GM12872 (cell line): ENCODE results near the gene CCDC57.

Experiments used
- TF ChIP-seq, protein P1 (sequence below): IDR thresholded peaks from 3 replicates; pipeline ENCODE4 v1.5.1; 2011; ENCODE audit warnings: low read depth, mild to moderate bottlenecking, low read length, moderate library complexity; ENCODE audit not compliant: insufficient read depth

Gene CCDC57

GRCh38 chr17:82097184-82097918 is 115.3 kb downstream of the CCDC57 start:
- TF ChIP-seq, protein P1, sequence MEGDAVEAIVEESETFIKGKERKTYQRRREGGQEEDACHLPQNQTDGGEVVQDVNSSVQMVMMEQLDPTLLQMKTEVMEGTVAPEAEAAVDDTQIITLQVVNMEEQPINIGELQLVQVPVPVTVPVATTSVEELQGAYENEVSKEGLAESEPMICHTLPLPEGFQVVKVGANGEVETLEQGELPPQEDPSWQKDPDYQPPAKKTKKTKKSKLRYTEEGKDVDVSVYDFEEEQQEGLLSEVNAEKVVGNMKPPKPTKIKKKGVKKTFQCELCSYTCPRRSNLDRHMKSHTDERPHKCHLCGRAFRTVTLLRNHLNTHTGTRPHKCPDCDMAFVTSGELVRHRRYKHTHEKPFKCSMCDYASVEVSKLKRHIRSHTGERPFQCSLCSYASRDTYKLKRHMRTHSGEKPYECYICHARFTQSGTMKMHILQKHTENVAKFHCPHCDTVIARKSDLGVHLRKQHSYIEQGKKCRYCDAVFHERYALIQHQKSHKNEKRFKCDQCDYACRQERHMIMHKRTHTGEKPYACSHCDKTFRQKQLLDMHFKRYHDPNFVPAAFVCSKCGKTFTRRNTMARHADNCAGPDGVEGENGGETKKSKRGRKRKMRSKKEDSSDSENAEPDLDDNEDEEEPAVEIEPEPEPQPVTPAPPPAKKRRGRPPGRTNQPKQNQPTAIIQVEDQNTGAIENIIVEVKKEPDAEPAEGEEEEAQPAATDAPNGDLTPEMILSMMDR, result no peak

DNA sequence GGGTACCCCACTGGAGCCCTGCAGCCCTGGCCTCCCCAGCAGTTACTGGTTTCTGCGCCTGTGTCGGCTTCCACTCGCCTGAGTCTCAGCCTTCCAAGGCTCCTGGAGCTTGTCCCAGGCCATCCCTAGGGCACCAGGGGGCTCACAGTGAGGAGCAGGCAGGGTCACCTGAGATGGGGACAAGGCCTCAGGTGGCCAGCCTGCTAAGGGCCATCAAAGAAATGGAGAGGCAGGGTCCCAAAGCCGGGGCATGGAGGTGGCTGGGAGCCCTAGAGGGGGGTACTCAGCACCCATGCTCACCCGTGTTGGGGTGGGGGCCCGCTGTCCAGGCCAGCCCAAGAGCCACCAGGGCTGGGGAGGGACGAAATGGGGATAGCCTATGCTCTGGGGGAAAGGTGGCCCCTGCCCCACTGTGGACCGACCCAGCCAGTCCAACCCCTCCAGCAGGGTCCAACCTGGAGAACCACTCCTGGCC is 115.9 kb downstream of the CCDC57 start:
- TF ChIP-seq, protein P1, result no peak

GRCh38 chr17:82095777-82096708 is 116.6 kb downstream of the CCDC57 start:
- TF ChIP-seq, protein P1, result no peak

- TF ChIP-seq, protein P1, result no peak
Observed at GRCh38 chr17:82094931-82095776, 117.5 kb downstream of the CCDC57 start.

DNA sequence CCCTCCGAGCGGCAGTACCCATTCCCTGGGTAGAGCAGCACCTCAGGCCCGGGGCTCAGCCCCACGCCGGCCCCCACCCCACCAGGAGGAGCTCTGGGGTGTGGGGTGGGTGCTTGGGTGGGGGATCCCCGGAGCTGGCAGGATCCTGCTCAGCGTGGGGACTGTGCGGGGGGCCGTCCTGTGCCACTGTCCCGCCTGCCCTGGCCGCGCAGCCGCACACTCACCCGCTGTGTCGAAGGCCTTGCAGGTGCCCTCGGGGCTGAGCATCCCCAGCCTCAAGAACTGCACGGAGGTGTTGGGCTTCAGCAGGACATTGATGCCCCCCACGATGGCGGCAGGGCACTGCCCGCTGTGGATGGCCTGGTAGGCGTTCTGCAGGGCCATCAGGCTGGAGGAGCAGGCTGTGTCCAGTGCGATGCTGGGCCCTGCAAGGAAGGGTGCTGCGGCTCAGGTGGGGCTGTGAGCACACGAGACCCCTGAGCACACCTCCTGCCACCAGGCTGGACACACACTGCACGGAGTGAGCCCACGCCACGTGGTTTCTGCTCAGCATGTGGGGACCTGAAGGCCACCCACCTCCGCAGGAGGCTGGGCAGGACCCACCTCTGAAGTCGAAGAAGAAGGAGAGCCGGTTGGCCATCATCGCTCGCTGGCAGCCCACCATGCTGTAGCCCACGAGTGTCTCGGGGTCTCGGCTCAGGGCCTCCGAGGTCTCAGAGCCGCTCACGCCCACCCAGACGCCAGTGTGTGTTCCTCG is 119.5 kb downstream of the CCDC57 start:
- TF ChIP-seq, protein P1, result no peak

- TF ChIP-seq, protein P1, result no peak
Observed at GRCh38 chr17:82092628-82092994, 120.0 kb downstream of the CCDC57 start.
